ENCODE measurements around the gene TREML1.

TREML1 gene

GRCh38 chr6:41197234-41197633 is 43.1 kb upstream of the TREML1 start:
- Mint-ChIP-seq H3K27ac (no peak overlapping the region), H3K27me3 (ENCODE audit: low read depth) (peaks cover 47% of the 10 kb centered on the region), H3K4me3 (no peak overlapping the region), H3K9me3 (no peaks in the 10 kb centered on the region), H3K4me1 (peaks cover 4% of the 10 kb centered on the region), H3K36me3 (ENCODE audit: low read depth) (no peaks in the 10 kb centered on the region)
- TF ChIP-seq, protein P1, sequence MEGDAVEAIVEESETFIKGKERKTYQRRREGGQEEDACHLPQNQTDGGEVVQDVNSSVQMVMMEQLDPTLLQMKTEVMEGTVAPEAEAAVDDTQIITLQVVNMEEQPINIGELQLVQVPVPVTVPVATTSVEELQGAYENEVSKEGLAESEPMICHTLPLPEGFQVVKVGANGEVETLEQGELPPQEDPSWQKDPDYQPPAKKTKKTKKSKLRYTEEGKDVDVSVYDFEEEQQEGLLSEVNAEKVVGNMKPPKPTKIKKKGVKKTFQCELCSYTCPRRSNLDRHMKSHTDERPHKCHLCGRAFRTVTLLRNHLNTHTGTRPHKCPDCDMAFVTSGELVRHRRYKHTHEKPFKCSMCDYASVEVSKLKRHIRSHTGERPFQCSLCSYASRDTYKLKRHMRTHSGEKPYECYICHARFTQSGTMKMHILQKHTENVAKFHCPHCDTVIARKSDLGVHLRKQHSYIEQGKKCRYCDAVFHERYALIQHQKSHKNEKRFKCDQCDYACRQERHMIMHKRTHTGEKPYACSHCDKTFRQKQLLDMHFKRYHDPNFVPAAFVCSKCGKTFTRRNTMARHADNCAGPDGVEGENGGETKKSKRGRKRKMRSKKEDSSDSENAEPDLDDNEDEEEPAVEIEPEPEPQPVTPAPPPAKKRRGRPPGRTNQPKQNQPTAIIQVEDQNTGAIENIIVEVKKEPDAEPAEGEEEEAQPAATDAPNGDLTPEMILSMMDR (IDR thresholded peaks at IDR 0.05; ENCODE audit: unreplicated experiment in 3 of 3) = no peak

DNA sequence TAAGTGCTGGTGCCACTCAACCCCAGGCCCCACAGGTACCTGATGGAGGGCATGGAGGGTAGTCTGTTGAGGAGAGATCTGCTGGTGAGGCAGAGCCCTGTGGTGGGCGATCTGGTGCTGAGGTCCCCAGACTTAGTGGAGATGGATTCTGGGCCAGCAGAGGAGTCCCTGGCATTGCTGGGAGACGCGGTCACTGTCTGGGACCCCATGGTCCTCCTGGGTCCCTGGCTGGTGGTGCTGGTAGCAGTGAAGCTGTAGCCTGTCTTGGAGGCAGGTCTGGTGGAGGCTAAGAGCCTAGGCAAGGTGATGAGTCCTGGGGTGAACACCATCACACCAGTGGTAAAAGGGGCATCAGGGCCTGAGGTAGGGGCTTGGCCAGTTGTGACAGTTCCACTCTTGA is 40.2 kb upstream of the TREML1 start:
- no peak overlapping the region for H3K27ac Mint-ChIP-seq
- peaks cover 3% of the 10 kb centered on the region for H3K4me1 Mint-ChIP-seq
- no peak overlapping the region for H3K4me3 Mint-ChIP-seq
- peaks cover 51% of the 10 kb centered on the region for H3K27me3 Mint-ChIP-seq (ENCODE audit: low read depth)
- TF ChIP-seq, protein P1 (IDR thresholded peaks at IDR 0.05; ENCODE audit: unreplicated experiment in 3 of 3) = no peak
- H3K9me3 Mint-ChIP-seq = peaks cover 2% of the 10 kb centered on the region
- no peaks in the 10 kb centered on the region for H3K36me3 Mint-ChIP-seq (ENCODE audit: low read depth)

GRCh38 chr6:41193884-41194283 is 39.7 kb upstream of the TREML1 start:
- peaks cover 51% of the 10 kb centered on the region for H3K27me3 Mint-ChIP-seq (ENCODE audit: low read depth)
- H3K9me3 Mint-ChIP-seq = peaks cover 4% of the 10 kb centered on the region
- H3K27ac Mint-ChIP-seq = no peak overlapping the region
- TF ChIP-seq, protein P1 (IDR thresholded peaks at IDR 0.05; ENCODE audit: unreplicated experiment in 3 of 3) = no peak
- H3K4me1 Mint-ChIP-seq = no peaks in the 10 kb centered on the region
- no peaks in the 10 kb centered on the region for H3K36me3 Mint-ChIP-seq (ENCODE audit: low read depth)
- H3K4me3 Mint-ChIP-seq = no peak overlapping the region

DNA sequence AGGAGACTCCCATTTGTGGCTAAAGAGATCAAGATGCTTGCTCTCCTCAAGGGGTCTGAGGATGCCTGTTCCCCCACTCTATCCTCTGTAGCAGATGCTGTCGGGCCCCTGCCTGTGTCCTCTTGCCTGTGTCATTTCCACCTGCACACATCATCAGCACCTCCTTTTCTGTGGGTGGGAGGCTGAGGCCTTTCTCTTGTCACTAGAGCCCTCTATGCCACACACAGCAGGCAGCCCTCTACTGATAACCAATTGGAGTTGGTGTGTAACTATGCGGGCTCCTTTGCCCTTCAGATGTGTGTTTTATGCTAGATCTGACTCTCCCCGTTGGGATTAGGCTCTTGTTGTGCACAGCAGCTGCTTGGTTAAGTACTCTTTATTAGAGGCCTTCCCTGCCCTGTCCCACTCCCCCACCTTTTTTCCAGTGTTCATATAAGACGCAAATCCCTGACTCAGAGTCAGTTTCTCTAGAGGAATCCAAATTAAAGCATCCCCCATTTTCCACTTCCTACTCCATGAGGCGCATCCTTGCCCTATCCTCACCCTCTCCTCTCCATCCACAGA is 39.1 kb upstream of the TREML1 start:
- Mint-ChIP-seq H3K27ac (no peak overlapping the region), H3K4me1 (no peaks in the 10 kb centered on the region), H3K27me3 (ENCODE audit: low read depth) (peaks cover 56% of the 10 kb centered on the region), H3K36me3 (ENCODE audit: low read depth) (no peaks in the 10 kb centered on the region), H3K4me3 (no peak overlapping the region), H3K9me3 (peaks cover 4% of the 10 kb centered on the region)
- TF ChIP-seq, protein P1 (IDR thresholded peaks at IDR 0.05; ENCODE audit: unreplicated experiment in 3 of 3) = no peak

DNA sequence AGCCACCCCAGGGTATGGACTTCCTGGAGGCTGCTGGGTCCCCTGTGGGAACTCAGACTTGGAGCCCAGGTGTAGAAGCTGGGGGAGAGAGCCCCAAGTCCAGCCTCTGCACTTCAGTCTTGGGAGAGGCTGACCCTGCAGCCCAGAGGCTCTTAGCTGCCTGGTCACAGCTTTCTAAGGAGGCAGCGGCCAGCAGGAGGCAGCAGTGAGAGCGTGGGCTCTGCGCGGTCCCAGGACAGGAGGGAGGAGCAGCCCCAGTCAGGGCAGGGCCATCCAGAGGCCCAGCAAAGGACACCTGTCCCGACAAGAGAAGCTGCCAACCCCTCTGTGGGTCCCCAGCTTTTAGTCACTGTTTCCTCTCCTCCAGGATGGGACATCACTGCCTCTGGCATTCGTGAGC is 37.4 kb upstream of the TREML1 start:
- H3K27ac Mint-ChIP-seq = no peak overlapping the region
- TF ChIP-seq, protein P1 (IDR thresholded peaks at IDR 0.05; ENCODE audit: unreplicated experiment in 3 of 3) = peak in 2 of 3 experiments; percentile 17 to 40
- H3K9me3 Mint-ChIP-seq = peaks cover 4% of the 10 kb centered on the region
- H3K36me3 Mint-ChIP-seq (ENCODE audit: low read depth) = no peaks in the 10 kb centered on the region
- no peak overlapping the region for H3K4me3 Mint-ChIP-seq
- H3K4me1 Mint-ChIP-seq = no peaks in the 10 kb centered on the region
- H3K27me3 Mint-ChIP-seq (ENCODE audit: low read depth) = peaks cover 46% of the 10 kb centered on the region

DNA sequence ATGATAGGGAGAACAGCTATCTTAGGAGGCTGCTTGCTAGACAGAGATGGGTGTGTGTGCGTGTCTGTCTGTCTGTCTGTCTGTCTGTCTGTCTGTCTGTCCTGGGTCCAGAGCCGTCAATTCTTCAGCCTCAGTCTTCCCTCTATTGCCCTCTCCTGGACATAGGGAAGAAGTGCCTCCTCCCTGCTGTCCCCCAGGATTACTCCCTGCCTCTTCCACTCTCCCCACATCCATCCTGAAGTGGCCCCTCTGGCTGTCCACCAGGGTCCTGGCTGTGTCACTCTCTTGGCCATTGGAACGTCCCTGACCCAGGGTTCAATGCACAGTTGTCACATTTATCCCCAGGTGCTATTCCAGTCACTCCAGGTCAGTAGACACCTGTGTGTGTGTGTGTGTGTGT is 36.6 kb upstream of the TREML1 start:
- Mint-ChIP-seq H3K27me3 (ENCODE audit: low read depth) (peaks cover 39% of the 10 kb centered on the region), H3K27ac (no peak overlapping the region), H3K36me3 (ENCODE audit: low read depth) (no peaks in the 10 kb centered on the region), H3K9me3 (peaks cover 4% of the 10 kb centered on the region), H3K4me1 (no peaks in the 10 kb centered on the region), H3K4me3 (no peak overlapping the region)
- TF ChIP-seq, protein P1 (IDR thresholded peaks at IDR 0.05; ENCODE audit: unreplicated experiment in 3 of 3) = no peak
